IgD-negative memory B cell (primary cell): ENCODE results near the gene RASSF6. TPM values are rescaled to one million over a fixed set of nuclear protein-coding genes. Genes with fewer than 3 reads are reported as not detected.

ENCODE experiments used
- polyA plus RNA-seq: library from polyadenylated mRNA; unstranded; fragments of 300-500 nt; fragmentation: Illumina TruSeq; gene quantifications from one replicate; pipeline ENCODE4 v1.2.3, GENCODE V29; 2021

Gene RASSF6
- polyA plus RNA-seq, 1 donor from 2014 or later = 10.8 TPM

Other genes starting within 250 kb of the RASSF6 start
- not detected for gene ALB, start 216.1 kb downstream of the RASSF6 start, polyA plus RNA-seq
- not detected for gene AFP, start 184.2 kb downstream of the RASSF6 start, polyA plus RNA-seq
- gene AFM, start 138.7 kb downstream of the RASSF6 start, polyA plus RNA-seq = not detected
- gene CXCL8, start 120.1 kb upstream of the RASSF6 start, polyA plus RNA-seq = 0.74 TPM
- gene CXCL6, start 216.2 kb upstream of the RASSF6 start, polyA plus RNA-seq = not detected
- not detected for gene PF4V1, start 232.9 kb upstream of the RASSF6 start, polyA plus RNA-seq
- gene CXCL1, start 249.0 kb upstream of the RASSF6 start, polyA plus RNA-seq = not detected